ENCODE data around the gene SLC8B1. TPM values are rescaled to one million over a fixed set of nuclear protein-coding genes. Genes with fewer than 3 reads are reported as not detected.

SLC8B1 gene
- total and polyA plus RNA-seq, 2 donors (not counting 3 experiments of a cell fraction or from before 2014, with no cell fraction given), result 29.9 to 45.4 TPM

- BruUV-seq (replicated peaks), result no TSS peak
- H4K20me1 ChIP-seq (replicated peaks; ENCODE audit: control insufficient read depth, extremely low read depth, insufficient read depth, low read length), result no peaks in the 10 kb centered on the region
- H3K9me1 ChIP-seq (replicated peaks; ENCODE audit: control insufficient read depth, extremely low read depth, insufficient read depth, low read length), result no peaks in the 10 kb centered on the region
- H3K9me3 ChIP-seq (replicated peaks; ENCODE audit: control insufficient read depth, insufficient read depth, low read length), result no peaks in the 10 kb centered on the region
- H3K79me2 ChIP-seq (ENCODE audit: control insufficient read depth, insufficient read depth, low read length), result peaks cover 9% of the 10 kb centered on the region
- no peaks in the 10 kb centered on the region for H3K36me3 ChIP-seq (ENCODE audit: control insufficient read depth in 2 of 2, extremely low read depth in 1 of 2, insufficient read depth in 2 of 2, low read length in 2 of 2)
- H3K9ac ChIP-seq (replicated peaks; ENCODE audit: extremely low read depth, insufficient read depth, low read length), result no peak overlapping the region
- H3K4me1 ChIP-seq (ENCODE audit: control insufficient read depth, extremely low read depth, insufficient read depth, low read length), result peaks cover 6% of the 10 kb centered on the region
- ChIA-PET POLR2A (no interaction called here), CTCF (no interaction called here)
- no peak for FAIRE-seq
- intact Hi-C loops (cut with micrococcal nuclease) (no loop called here), dilution Hi-C loops (cut with MboI; ENCODE audit: extremely low pct_ligation_motif_present, low sequenced_read_pairs) (no loop called here)
- no peak overlapping the region for H3K4me3 ChIP-seq (replicated peaks in 1 of 3; ENCODE audit: insufficient read depth in 1 of 3, low read depth in 1 of 3, low read length in 3 of 3)
- DNase-seq (ENCODE audit: low read depth, low spot score), result no peak
- no peak overlapping the region for H3K27ac ChIP-seq (ENCODE audit: insufficient read depth, low read depth, low read length)
- no peak overlapping the region for H3K4me2 ChIP-seq (ENCODE audit: insufficient read depth, low read length)
- no peaks in the 10 kb centered on the region for H3K27me3 ChIP-seq (ENCODE audit: control insufficient read depth in 2 of 2, insufficient read depth in 2 of 2, low read length in 2 of 2)
- no peak overlapping the region for H2AFZ ChIP-seq (ENCODE audit: low read depth, low read length)
- TF ChIP-seq CTCF (IDR thresholded peaks at IDR 0.05; ENCODE audit: extremely low read depth in 1 of 2, insufficient read depth in 1 of 2, low read depth in 1 of 2, low read length in 2 of 2) (peak in 1 of 2 donors; percentile 7), POLR2AphosphoS5 (IDR thresholded peaks at IDR 0.05; ENCODE audit: insufficient read depth, low read depth, low read length) (no peak)
These were observed 25.2 kb upstream of the SLC8B1 start for GRCh38 chr12:113359939-113360748.
